ENCODE data around the gene GLI2.
A peak's percentile ranks its signal among the peaks of the same experiment; 100 is the strongest.

Gene GLI2

GRCh38 chr2:120735746-120736170, at the start of gene GLI2:
Gene GLI2, plus strand, starts transcription at chr2:120735868. Its CDS starts 61,453 bp downstream, at chr2:120797321.
- DNase-seq (ENCODE audit: low spot score) = no peak

DNA sequence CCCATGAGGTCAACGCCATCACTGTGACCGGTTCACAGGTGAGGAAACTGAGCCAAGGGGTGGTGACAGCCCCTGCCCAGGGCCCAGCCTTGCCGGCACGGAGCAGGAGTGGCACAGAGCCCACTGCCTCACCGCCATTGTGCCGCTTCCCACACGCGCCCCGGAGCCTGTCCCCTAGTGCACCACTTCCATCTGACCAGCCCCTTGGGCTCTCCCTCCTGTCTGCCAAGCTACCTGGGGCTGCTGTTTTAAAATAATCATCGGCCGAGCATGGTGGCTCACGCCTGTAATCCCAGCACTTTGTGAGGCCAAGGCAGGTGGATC, 49.7 kb upstream of the GLI2 start:
- no peak for DNase-seq (ENCODE audit: low spot score)

DNA sequence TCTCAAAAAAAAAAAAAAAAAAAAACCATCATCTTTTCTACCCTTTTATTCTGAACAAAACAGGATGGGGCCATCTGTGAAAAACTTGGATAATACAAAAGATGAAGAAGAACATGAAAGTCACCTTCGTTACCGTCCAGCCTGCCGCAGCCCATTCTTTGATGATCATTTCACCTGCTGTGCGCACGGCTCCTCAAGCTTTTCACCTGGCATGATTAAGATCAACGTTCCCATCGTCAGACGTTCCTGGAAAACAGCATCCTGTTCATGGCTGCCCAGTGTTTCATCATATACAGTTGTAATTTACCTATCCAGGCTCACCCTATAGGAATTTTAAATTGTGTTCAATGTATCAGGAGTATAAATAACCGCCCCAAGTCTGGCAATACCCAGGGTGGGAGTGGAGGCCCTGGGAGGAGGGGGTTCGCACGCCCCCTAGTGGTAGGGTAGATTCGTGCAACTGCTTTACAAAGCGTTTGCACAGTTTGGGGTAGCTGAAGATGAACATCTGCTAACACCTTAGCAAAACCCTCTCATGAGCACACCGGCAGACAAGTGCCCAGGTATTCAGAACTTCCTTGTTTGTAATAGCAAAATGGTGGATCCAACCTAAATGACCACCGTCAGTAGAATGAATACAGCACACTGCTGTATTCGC, 49.0 kb upstream of the GLI2 start:
- DNase-seq (ENCODE audit: low spot score) = no peak

GRCh38 chr2:120687210-120687609, 48.5 kb upstream of the GLI2 start:
- DNase-seq (ENCODE audit: low spot score) = no peak

GRCh38 chr2:120690521-120690920, 45.1 kb upstream of the GLI2 start:
- DNase-seq (ENCODE audit: low spot score) = no peak

DNA sequence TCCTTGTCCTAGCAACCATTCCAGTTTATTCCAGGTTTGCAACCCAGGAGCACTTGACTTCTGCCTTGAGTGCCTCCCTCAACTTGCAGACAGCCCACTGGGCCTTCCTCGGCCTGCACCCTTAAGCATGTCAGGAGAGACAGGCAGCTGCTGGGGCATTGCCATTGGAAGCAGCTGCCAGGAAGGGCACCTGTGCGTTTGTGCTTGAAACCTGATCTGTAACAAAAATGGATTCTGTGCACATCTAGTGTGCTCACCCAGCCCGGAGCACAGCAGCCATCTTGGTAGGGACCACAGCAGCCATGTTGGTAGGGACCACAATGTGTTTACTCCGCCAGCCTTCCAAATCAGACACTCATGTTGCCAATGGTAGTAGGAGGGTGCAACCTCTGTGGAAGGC, 44.3 kb upstream of the GLI2 start:
- no peak for DNase-seq (ENCODE audit: low spot score)

DNA sequence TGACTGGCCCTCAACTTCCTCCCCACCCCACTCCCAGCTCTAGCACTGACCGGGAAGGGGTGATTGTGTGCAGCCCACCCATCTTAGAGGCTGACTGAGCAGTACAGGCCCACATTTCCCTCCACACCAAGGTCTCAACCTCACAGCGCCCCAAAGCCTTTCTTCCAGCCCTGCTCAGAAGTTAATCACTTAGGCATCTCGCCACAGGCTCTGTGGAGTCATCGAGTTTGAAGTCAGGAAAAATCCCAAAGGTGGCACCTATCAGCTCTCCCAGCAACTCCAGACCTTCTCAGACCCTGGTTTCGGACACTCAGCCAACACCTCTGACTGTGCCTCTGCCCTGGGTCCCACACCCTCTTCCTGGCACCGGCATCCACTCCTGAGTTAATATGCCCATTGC, 43.0 kb upstream of the GLI2 start:
- DNase-seq (ENCODE audit: low spot score) = no peak

- no peak for DNase-seq (ENCODE audit: low spot score)
Observed at GRCh38 chr2:120693121-120693520, 42.5 kb upstream of the GLI2 start.

- DNase-seq (ENCODE audit: low spot score) = no peak
Observed at GRCh38 chr2:120694034-120694433, 41.6 kb upstream of the GLI2 start.

GRCh38 chr2:120697471-120697870, 38.2 kb upstream of the GLI2 start:
- DNase-seq (ENCODE audit: low spot score) = no peak

DNA sequence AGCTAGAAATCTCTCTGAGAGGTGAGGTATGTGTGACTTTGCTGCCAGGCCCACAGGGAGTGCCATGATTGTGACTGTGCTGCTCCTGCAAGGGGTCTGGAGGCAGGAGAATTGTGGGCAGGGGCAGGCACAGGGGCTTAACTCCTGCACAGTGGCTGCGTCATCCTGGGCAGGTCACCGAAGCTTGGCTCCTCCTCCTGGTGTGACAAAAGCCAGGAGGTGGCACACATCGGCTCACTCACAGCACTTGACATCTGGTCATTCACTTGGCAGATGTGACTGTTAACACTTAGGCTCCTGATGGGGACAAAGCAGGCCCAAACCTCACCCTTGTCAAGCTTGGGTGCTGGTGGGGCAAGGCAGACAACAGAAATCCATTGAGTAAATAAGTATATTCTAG, 36.4 kb upstream of the GLI2 start:
- no peak for DNase-seq (ENCODE audit: low spot score)

GRCh38 chr2:120700659-120701058, 35.0 kb upstream of the GLI2 start:
- DNase-seq (ENCODE audit: low spot score) = no peak

DNA sequence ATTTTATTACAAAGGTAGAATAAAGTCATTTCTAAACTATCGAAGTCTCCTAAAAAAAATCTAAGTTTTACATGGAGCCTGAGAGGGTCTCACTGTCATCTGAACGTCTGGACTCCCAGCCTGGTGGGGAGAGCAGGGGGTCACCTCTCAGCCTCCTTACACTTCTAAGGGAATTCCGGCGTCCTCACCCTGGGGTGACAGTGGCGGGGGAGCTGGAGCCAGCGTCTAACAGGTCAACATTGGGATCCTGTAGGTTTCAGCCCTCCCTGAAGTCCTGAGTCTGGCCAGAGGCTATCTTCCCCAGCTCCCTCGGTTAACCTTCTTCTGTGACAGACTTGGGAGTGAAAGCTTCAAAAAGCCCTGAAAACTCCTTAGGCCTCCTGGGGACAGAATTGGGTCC, 34.6 kb upstream of the GLI2 start:
- no peak for DNase-seq (ENCODE audit: low spot score)

DNA sequence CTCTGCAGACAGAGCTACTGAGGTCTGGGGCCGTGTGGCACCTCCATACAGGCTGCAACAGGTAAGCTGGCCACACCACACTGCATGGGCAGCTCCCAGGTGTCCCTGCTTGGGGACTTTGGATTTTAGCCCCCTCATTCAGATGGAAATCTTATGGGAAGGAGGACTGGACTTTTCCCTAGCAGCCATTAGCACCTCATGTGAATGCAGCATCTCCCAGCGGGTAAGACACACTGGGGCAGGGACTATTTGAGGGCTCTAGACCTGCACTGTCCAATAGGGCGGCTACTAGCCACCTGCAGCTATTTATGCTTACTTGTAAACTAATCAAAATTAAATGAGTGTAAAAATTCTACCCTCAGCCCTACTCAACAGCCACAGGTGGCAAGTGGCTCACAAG, 34.2 kb upstream of the GLI2 start:
- DNase-seq (ENCODE audit: low spot score) = no peak

DNA sequence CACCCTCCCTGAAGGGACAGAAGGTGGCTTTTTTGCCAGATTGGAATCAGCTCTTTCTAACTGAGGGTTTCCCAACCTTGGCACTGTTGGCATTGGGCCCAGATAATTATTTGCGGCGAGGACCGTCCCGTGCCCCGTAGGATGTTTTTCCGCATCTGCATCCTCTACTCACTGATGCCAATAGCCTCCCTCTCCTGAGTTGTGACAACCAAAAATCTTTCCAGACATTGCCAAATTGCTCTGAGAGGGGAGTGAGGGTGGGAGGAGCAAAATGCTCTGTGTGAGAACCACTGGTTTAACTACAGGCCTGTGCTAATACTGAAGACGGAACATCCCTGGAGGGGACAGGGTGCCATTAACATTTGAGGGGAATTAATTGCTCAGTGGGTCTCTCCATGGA, 33.6 kb upstream of the GLI2 start:
- DNase-seq (ENCODE audit: low spot score) = no peak

GRCh38 chr2:120702801-120703200, 32.9 kb upstream of the GLI2 start:
- no peak for DNase-seq (ENCODE audit: low spot score)

GRCh38 chr2:120703330-120703994, 32.2 kb upstream of the GLI2 start:
- peak; percentile 91 for DNase-seq (ENCODE audit: low spot score)

GRCh38 chr2:120704696-120705095, 31.0 kb upstream of the GLI2 start:
- no peak for DNase-seq (ENCODE audit: low spot score)

DNA sequence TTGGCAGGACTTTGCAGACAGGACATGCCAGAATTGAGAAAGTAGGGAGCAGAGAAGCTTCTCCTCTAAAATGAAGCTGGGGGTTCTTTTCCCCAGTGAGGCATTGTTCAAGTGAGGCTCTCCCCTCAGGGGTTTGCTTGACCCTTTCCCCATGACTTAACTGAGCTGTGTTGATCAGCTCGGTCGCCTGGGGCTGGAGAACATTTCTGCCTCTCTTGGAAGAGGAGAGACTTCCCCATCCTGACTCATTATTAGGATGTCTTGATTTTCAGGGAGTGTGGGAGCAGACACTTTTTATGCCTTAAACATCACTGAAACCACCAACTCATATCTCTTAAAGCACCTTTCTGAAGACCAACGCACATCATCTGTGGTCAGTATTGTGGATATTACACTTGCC, 27.9 kb upstream of the GLI2 start:
- DNase-seq (ENCODE audit: low spot score) = no peak

GRCh38 chr2:120708944-120709607, 26.6 kb upstream of the GLI2 start:
- no peak for DNase-seq (ENCODE audit: low spot score)

DNA sequence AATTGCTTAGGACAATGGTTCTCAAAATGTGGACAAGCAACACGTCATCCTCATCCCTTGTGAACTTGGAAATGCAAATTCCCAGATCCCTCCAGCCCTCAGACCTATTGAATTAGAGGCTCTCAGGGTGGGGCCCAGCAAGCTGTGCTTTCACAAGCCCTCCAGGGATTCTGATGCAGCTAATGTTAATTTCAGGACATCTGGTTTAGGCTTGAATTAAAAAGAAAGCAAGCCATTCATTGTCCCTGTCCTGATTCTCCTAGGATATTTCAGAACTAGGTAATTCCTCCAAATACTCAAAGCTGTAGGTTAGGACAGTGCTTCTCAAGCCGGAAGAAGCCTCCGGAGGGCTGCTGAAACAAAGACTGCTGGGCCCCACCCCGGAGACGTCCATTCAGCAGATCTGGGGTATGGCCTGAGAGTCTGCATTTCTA, 26.0 kb upstream of the GLI2 start:
- no peak for DNase-seq (ENCODE audit: low spot score)

DNA sequence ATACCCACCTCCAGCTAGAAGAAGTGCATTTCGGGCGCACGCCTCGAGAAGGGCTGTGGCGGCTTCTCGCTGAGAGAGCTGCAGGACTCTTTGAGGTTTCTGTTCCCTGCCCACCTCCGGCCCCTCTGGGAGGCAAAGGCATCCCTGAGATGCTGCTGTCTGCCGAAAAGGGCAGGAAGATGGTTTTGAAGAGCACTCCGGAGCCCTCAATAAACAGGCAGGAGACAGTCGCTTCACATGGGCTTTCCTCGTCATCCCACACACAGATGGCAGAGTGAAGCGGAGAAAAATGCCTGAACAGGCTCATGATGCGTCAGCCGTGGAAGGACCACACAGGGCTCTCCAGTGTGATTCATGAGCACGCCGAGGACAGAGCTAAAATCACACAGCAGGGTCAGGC, 25.4 kb upstream of the GLI2 start:
- no peak for DNase-seq (ENCODE audit: low spot score)

- no peak for DNase-seq (ENCODE audit: low spot score)
Observed at GRCh38 chr2:120711694-120712093, 24.0 kb upstream of the GLI2 start.

All from RKO (cell line).